IPS-11a (cell line): ENCODE results near the gene RP2.

Experiments
- H3K4me3 ChIP-seq: one replicate; pipeline ENCODE4 v1.5.1; 2013; ENCODE audit warnings: low read depth, low read length, control low read depth

The RP2 gene

DNA sequence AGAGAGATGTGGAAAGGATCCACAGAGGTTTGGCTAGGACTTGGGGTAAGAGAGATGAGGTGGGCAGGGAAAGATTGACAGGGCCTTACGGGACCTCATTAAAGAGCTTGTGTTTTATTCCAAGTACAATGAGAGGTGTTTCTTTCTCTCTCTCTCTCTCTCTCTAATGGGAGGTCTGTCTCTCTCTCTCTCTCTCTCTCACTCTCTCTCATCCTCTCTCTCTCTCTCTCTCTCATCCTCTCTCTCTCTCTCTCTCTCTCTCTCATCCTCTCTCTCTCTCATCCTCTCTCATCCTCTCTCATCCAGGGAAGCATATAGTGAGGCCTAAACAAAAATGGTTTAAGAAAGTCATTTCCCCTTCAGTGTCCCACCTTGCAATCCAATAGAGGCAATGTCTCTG lies 80.8 kb downstream of the RP2 start:
- no peak overlapping the region for H3K4me3 ChIP-seq

DNA sequence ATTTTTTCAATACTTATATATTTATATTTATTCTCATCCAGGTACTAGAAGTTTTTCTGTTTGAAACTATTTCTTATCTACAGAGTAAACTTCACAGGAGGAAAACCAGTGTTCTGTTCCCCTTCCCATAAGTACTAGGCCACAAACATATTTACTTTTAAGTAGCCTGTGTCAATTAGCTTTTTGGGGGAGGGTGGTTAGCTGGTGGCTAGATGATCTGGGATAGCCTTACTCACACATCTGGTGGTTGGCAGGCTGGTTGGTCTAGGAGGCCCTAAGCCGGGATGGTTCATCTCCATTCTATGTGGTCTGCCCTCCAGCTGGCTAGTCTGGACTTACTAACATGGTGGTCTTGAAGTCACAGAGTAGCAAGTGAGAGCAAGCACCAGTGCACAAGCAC lies 81.6 kb downstream of the RP2 start:
- no peak overlapping the region for H3K4me3 ChIP-seq

DNA sequence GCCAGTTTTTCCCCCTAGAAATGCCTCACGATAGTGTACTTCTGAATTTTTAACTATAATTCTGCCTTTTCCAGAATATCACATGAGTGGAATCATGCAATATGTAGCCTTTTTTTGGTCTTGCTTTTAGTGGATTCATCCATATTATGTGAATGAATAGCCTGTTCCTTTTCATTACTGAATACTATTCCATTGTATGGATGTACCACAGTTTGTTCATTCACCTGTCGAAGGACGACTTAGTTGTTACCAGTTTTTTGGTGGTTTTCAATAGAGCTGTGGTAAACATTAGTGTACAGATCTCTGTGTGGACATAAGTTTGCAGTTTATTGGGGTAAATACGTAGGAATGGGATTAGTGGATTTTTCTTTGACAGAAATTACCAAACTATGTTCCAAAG lies 83.4 kb downstream of the RP2 start:
- H3K4me3 ChIP-seq, result no peak overlapping the region

DNA sequence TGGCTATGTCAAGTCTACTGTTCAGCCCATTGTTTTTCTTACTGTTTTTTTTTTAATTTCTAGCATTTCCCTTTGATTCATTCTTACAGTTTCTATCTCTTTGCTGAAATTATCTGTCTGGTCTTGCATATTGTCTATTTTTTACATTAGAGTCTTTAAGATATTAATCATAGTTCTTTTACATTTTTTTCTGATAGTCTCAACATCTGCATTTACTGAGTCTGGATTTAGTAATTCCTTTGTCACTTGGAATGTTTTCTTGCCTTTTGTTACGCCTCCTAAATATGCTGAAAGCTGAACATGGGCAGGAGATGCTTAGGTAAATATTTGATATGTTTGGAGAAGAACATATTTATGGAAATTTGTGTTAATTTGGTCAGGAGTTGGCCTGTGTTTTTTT lies 85.8 kb downstream of the RP2 start:
- no peak overlapping the region for H3K4me3 ChIP-seq

DNA sequence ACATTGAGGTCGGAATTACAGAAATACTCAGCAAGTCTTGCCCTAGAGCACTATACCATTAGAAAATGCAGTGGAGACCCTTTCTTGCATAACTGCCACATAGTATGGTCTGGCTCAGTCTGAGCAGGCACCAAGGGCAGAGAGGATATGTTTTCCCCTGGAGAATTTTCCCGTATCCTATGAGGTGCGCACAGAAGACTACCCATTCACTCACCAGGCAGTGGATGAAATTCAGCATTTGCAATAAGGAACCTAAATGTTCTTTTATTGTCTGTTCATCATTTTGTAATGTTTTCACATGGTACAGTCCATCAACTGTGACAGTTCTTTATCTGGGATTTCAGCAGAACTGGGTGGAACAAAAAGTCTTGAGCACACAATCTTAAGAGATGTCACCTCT lies 90.9 kb downstream of the RP2 start:
- no peak overlapping the region for H3K4me3 ChIP-seq

DNA sequence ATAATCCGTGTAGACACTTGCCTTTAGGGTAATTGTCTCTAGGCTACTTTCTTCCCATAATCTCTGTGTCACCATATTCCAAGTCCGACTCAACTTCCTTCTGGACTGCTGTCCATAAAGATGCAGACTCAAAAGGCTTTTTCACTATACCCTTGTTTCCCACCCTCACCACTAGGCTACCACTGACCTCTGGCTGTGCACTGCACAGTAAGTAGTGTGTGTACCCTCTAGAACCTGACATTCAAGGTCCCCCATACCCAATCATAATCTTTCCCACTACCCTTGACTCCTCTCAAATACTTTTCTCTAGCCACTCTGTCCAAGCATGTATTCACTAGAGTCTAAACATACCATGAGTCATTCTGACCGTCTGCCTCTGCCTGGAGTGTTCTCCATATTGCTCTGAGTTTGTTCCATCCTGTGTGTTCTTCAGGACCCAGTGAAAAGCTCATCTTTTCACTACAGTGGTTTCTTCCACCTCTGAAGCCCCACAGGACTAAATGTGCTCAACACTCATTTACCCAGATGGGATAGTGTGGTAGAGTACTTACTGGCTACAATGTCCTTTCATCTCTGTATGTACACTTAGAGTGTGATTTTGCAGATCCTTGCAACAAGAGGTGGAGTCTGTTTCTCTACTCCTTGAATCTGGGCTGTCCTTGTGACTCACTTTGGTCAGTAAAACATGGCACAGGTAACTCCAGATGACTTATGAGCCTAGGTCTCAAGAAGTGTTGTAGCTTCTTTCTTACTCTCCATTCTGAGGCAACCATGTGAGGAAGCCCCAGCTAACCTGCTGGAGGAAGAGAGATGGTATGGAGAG lies 92.8 kb downstream of the RP2 start:
- no peak overlapping the region for H3K4me3 ChIP-seq
